ENCODE measurements around the gene ACER1.
A peak's percentile ranks its signal among the peaks of the same experiment; 100 is the strongest.
"Not testable (repeated sequence)": the region's sequence is repeated elsewhere in the genome, so short reads cannot be mapped to it uniquely, and the experiment has no call there.

Gene ACER1

GRCh38 chr19:6355321-6356040 is 22.1 kb upstream of the ACER1 start:
- DNase-seq, result not testable (repeated sequence)

GRCh38 chr19:6354098-6354674 is 20.8 kb upstream of the ACER1 start:
- DNase-seq, result no peak

DNA sequence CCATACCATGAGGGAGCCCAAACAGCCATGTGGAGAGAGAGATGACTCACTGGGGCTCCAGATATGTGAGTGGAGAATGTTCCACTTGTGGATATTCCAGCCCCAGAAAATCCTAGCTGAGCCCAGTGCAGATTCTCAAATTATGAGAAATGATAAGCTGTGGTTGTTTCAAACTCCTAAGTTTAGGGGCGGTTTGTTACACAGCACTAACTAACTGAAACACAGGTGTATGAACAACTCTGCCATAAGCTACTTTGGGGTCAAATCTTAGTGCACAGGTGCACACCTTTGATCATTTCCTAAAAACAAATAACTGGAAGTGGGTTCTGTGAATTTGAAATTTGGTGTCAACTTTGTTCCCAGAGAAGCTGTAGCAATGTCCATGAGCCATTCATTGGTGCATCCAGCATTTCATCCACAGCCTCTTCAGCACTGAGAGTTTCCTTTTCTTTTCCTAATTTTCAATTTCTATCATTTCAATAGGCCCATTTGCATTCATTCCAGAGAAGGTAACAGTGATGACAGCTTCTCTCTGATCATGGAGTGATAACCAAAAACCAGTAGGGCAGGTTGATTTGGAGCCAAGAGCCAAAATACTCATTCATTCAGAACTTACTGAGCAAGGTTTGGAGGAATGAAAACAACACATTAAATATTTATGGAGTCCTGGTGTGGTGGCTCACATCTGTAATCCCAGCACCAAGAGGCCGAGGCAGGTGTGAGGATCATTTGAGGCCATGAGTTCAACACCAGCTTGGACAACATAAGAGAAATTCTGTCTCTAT is 19.2 kb upstream of the ACER1 start:
- DNase-seq, result no peak

DNA sequence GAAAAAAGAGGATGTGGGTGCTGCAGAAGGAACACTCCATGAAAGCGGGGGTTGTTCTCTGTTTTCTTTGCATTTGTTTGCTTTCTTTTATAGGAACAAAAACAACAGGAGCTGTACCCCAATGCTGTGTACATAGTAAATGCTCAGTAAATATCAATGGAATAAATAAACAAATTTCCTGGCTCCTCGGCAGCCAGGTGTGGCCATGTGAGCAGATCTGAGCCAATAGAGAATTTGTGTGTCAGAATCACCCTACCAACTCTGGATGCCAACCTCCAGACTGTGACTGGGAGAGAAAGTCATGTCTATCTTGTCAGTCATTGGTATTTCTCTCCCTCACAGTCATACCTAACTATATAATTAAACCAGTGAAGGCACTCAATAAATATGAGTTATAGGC is 17.3 kb upstream of the ACER1 start:
- DNase-seq, result no peak

- DNase-seq, result not testable (repeated sequence)
These were observed 15.9 kb upstream of the ACER1 start for GRCh38 chr19:6349271-6349670.

DNA sequence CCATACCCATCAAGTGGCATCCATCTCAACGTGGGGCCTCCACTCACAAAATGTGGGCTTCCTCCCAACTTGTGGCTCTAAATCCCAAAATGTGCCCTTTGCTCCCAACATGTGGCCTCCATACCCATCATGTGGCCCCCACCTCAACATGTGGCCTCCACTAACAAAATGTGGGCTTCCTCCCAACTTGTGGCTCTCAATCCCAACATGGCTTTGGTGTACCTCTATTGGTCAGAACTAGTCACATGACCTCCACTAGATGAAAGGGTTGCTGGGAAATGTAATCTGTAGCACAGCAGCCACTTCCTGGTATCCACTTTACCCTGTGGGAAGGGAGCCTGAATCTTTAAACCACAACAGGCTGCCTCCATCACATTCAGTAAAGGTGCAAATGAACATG is 10.1 kb upstream of the ACER1 start:
- no peak for DNase-seq

GRCh38 chr19:6340493-6341201 is 7.2 kb upstream of the ACER1 start:
- DNase-seq, result no peak

- no peak for DNase-seq
These were observed 1.3 kb upstream of the ACER1 start for GRCh38 chr19:6334490-6335285.

- no peak for DNase-seq
These were observed 6.6 kb downstream of the ACER1 start for GRCh38 chr19:6326815-6327214.

DNA sequence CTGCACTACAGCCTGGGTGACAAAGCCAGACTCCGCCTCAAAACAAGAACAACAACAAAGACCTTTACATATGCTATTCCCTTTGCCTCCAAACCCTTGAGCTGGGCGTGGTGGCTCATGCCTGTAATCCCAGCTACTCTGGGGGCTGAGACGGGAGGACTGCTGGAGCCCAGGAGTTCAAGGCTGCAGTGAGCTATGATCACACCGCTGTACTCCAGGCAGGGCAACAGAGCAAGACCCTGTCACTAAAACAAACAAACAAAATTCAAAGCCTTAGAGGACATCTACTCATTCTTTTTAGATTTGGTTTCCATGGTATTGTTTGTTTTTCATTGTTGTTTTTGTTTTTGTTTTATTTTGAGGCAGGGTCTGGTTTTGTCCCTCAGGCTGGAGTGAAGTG is 7.8 kb downstream of the ACER1 start:
- DNase-seq, result no peak

GRCh38 chr19:6324757-6325156 is 8.7 kb downstream of the ACER1 start:
- DNase-seq, result no peak

DNA sequence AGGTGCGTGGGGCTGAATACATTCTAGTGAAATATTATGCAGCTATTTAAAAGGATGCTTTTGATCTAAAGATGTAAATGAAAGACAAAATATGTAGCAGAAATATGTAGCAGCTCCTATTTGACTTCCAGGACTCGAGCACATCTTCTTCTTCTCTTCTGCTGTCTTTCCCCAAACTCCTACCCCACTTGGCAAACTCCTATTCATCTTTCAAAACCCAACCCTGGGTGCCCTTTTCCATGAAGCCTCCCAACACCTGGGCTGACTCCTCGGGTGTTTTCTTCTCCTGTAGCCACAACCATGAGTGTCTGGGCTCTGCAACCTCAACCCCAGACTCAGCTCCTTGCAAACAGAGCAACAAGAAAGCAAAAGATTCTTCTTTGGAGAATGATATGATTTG is 11.1 kb downstream of the ACER1 start:
- no peak for DNase-seq

DNA sequence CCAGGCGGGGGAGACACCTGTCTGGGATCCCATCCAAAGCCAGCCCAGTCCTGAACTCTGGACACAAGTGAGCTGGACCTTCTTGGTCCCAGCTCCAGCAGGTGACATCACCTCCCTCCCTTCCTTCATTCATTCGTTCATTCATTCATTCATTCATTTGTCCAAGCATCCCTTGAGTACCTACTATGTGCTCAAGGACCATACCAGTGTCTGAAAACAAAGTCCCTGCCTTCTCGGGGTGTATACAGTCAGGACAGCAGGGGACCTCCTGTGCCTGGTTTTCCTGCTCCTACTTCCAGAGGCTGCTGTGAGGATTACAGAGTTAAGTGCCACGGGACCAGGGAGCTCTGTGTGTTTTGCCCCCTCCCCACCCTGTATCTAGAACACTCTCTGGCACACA is 14.0 kb downstream of the ACER1 start:
- no peak for DNase-seq

DNA sequence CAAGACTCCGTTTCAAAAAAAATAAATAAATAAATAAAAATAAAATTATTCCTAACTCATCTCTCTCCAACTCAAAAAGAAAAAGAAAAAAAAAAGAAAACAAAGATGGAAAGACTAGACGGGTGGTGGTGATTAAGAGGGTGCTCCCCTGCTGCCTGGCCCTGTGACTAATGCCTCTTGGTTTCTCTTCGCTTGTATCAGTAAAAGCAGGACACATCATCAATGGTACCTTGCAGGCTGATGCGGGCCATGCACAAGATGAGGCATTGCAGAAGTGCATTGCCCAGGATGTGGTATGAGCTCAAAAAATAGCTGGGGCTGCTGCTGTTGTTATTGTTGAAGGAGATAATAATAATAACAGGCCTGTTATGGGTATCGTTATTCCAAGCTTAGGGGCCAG is 14.6 kb downstream of the ACER1 start:
- DNase-seq, result no peak

GRCh38 chr19:6315646-6316045 is 17.8 kb downstream of the ACER1 start:
- not testable (repeated sequence) for DNase-seq

- no peak for DNase-seq
These were observed 19.9 kb downstream of the ACER1 start for GRCh38 chr19:6313398-6313969.

GRCh38 chr19:6312018-6312417 is 21.4 kb downstream of the ACER1 start:
- no peak for DNase-seq

DNA sequence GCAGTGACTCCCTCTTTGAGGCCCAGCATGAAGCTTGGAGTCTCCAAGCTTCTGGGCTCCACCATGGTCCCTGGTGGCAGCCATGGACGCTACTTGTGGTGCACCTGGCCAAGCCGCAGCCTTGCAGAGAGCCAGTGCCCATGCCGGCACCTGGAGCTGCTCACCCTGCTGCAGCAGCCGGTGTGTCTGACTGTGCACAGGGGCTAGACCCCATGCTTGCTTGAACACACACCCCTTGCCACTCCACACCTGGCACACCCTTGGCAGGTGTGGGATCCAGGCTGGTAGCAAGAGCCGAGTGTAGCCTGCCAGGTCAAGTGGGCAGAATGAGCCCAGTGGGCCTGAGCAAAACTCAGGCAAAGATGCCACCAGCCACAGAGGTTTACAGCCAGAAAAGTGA is 35.0 kb downstream of the ACER1 start:
- DNase-seq, result no peak

- peak; percentile 1 for DNase-seq
These were observed 36.2 kb downstream of the ACER1 start for GRCh38 chr19:6297202-6297601.

DNA sequence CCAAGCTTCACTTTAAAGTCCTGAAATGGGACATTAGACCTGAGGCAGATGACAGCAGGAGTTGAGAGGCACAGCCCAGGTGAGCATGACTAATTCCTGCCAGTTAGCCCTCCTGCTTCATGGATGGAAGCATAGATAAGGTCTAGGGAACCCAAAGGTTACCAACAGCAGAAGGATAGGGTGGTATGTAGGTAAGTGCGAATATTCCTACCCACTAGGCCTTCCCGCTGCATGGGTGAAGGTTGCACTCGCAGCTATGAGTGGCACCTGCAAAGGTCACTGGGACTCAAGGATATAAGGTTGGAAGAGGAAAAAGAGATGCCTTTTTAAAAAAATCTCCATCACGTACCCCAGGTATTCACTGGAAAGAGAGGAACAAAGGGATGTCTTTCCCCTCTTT is 41.4 kb downstream of the ACER1 start:
- no peak for DNase-seq

GRCh38 chr19:6288737-6289136 is 44.7 kb downstream of the ACER1 start:
- DNase-seq, result no peak

GRCh38 chr19:6287269-6287885 is 46.0 kb downstream of the ACER1 start:
- no peak for DNase-seq

Measured in NCI-H1105 treated with DMSO at 0.1 percent for 48 hours (cell line).